Liver (tissue), 9 donors: Measurements from ENCODE around the gene RASSF7. TPM values are rescaled to one million over a fixed set of nuclear protein-coding genes. Genes with fewer than 3 reads are reported as not detected.

Experiments used
- DNase-seq: peaks from one replicate; pipeline ENCODE4 v3.0.0-alpha.2; 2017; ENCODE audit warnings: low spot score
- H3K27ac ChIP-seq, 2 donors: one replicate each; pipeline ENCODE4 v1.7.0; 2013; ENCODE audit warnings: inconsistent platforms in 2 of 2, low read length in 2 of 2, control low read depth in 1 of 2, low read depth in 1 of 2, mild to moderate bottlenecking in 1 of 2
- H3K27me3 ChIP-seq, 4 donors: one replicate each; pipeline versions ENCODE4 v1.6.1 to v1.7.0; 2013; ENCODE audit warnings: low read length in 3 of 4, inconsistent platforms in 1 of 4, mild to moderate bottlenecking in 1 of 4, moderate library complexity in 1 of 4; ENCODE audit not compliant: control insufficient read depth in 4 of 4, insufficient read depth in 4 of 4
- H3K36me3 ChIP-seq, 4 donors: one replicate each; pipeline versions ENCODE4 v1.6.1 to v1.7.0; 2013; ENCODE audit warnings: low read length in 3 of 4, mild to moderate bottlenecking in 3 of 4, low read depth in 1 of 4, moderate library complexity in 1 of 4; ENCODE audit not compliant: control insufficient read depth in 4 of 4, insufficient read depth in 3 of 4
- H3K4me1 ChIP-seq, 4 donors: one replicate each; pipeline versions ENCODE4 v1.6.1 to v1.7.0; 2013; ENCODE audit warnings: low read length in 3 of 4, mild to moderate bottlenecking in 3 of 4, moderate library complexity in 1 of 4; ENCODE audit not compliant: control insufficient read depth in 4 of 4, insufficient read depth in 4 of 4
- H3K4me3 ChIP-seq, 3 donors: one replicate each; pipeline versions ENCODE4 v1.6.1 to v1.7.0; 2013; ENCODE audit warnings: low read length in 3 of 3, control low read depth in 1 of 3, low read depth in 1 of 3, mild to moderate bottlenecking in 1 of 3
- H3K9ac ChIP-seq, 2 donors: one replicate each; pipeline ENCODE4 v1.7.0; 2013; ENCODE audit warnings: low read length in 2 of 2, mild to moderate bottlenecking in 2 of 2, moderate library complexity in 2 of 2, control low read depth in 1 of 2, low read depth in 1 of 2
- H3K9me3 ChIP-seq, 4 donors: one replicate each; pipeline versions ENCODE4 v1.6.1 to v1.7.0; 2013; ENCODE audit warnings: low read length in 3 of 4; ENCODE audit not compliant: control insufficient read depth in 4 of 4
- EGR1 ChIP-seq, 2 donors: IDR thresholded peaks; 2 replicates each; pipeline ENCODE4 v1.6.1; 2016 to 2018; ENCODE audit warnings: antibody characterized with exemption in 2 of 2, low read depth in 2 of 2
- FOXA1 ChIP-seq: IDR thresholded peaks from 2 replicates; pipeline ENCODE4 v1.6.1; 2016; ENCODE audit warnings: antibody characterized with exemption
- FOXA2 ChIP-seq: IDR thresholded peaks from 2 replicates; pipeline ENCODE4 v1.6.1; 2016; ENCODE audit warnings: antibody characterized with exemption
- GABPA ChIP-seq, 2 donors: IDR thresholded peaks in 1 of 2; conservative IDR thresholded peaks in 1 of 2; 2 replicates each; pipeline ENCODE4 v1.6.1; 2016; ENCODE audit warnings: antibody characterized with exemption in 2 of 2, mild to moderate bottlenecking in 1 of 2, moderate library complexity in 1 of 2
- HNF4A ChIP-seq, 2 donors: conservative IDR thresholded peaks; 2 replicates each; pipeline ENCODE4 v1.6.1; 2016; ENCODE audit warnings: antibody characterized with exemption in 2 of 2, mild to moderate bottlenecking in 2 of 2
- HNF4G ChIP-seq: IDR thresholded peaks from 2 replicates; pipeline ENCODE4 v1.6.1; 2016; ENCODE audit warnings: antibody characterized with exemption
- JUND ChIP-seq, 2 donors: IDR thresholded peaks; 2 replicates each; pipeline ENCODE4 v1.6.1; 2016; ENCODE audit warnings: antibody characterized with exemption in 2 of 2
- NR2F2 ChIP-seq: IDR thresholded peaks from 2 replicates; pipeline ENCODE4 v1.6.1; 2016; ENCODE audit warnings: antibody characterized with exemption
- RAD21 ChIP-seq, 2 donors: IDR thresholded peaks; 2 replicates each; pipeline ENCODE4 v1.6.1; 2016; ENCODE audit warnings: antibody characterized with exemption in 2 of 2, mild to moderate bottlenecking in 2 of 2
- RXRA ChIP-seq, 2 donors: IDR thresholded peaks; 2 replicates each; pipeline ENCODE4 v1.6.1; 2017 to 2018; ENCODE audit warnings: antibody characterized with exemption in 2 of 2, mild to moderate bottlenecking in 1 of 2
- SP1 ChIP-seq: IDR thresholded peaks from 2 replicates; pipeline ENCODE4 v1.6.1; 2018; ENCODE audit warnings: antibody characterized with exemption, mild to moderate bottlenecking
- TAF1 ChIP-seq: conservative IDR thresholded peaks from 2 replicates; pipeline ENCODE4 v1.6.1; 2016; ENCODE audit warnings: antibody characterized with exemption, mild to moderate bottlenecking
- YY1 ChIP-seq: IDR thresholded peaks from 2 replicates; pipeline ENCODE4 v1.6.1; 2016; ENCODE audit warnings: antibody characterized with exemption, mild to moderate bottlenecking
- WGBS: extraction: QIAGEN DNeasy Blood & Tissue Kit; methylation state at CpG from one replicate; pipeline ENCODE4 v1.1.7; 2013; 5-methylcytosine and 5-hydroxymethylcytosine counted together
- polyA plus RNA-seq, 2 donors: library from polyadenylated mRNA; stranded (reverse) in 1 of 2; unstranded in 1 of 2; fragments of 200-250 nt in 1 of 2; fragments of >200 nt in 1 of 2; fragmentation: Nextera tagmentation in 1 of 2; extraction: Ambion mirVana in 1 of 2; gene quantifications; one replicate each; pipeline versions ENCODE4 v1.2.1 to v1.2.3, GENCODE V29; 2013 to 2015
- total RNA-seq, 2 donors: library from RNA; depleted of rRNA; stranded (reverse); fragments of >200 nt; gene quantifications; one replicate each; pipeline ENCODE4 v1.2.3, GENCODE V29; 2014
- TF ChIP-seq, protein P1 (sequence below): IDR thresholded peaks from 2 replicates; pipeline ENCODE4 v1.6.1; 2016; ENCODE audit warnings: antibody characterized with exemption
- TF ChIP-seq, protein P2 (sequence below): fragments of 150-350 bp; IDR thresholded peaks from 2 replicates; pipeline ENCODE4 v1.5.1; 2017; ENCODE audit warnings: improper control_type of control experiment, low read depth, low read length; ENCODE audit not compliant: missing input control
- TF ChIP-seq, protein P3 (sequence below): IDR thresholded peaks from 2 replicates; pipeline ENCODE4 v1.6.1; 2016; ENCODE audit warnings: antibody characterized with exemption
- TF ChIP-seq, protein P4 (sequence below): IDR thresholded peaks from 2 replicates; pipeline ENCODE4 v1.6.1; 2016; ENCODE audit warnings: antibody characterized with exemption
- TF ChIP-seq, protein P5 (sequence below): IDR thresholded peaks from 2 replicates; pipeline ENCODE4 v1.6.1; 2016; ENCODE audit warnings: antibody characterized with exemption, mild to moderate bottlenecking
- donor health status: healthy.
- donor health status: healthy.
- donor health status: healthy.
- donor health status: healthy.
- donor health status: healthy.

The RASSF7 gene
- total and polyA plus RNA-seq, 4 donors = 11.5 to 50.4 (median 36.9) TPM

DNA sequence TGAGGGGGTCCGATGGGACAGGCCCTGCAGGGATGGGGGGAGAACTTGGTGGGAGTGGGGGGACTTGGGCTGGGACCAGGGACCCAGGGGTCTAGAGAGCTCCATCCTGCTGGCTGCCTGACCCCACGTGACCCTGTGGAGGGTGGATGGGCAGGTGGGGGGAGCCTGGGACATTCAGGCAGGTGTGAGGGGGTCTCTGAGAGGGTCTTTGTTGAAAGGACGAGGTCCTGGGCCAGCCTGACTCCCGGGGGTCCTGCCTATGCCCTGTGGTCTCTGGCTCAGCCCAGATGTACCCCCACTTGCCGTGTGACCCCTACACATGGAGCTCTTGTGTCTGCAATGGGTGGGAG, 16.0 kb upstream of the RASSF7 start:
- Histone ChIP-seq H3K9me3 (no peaks in the 10 kb centered on the region), H3K27ac (no peak overlapping the region), H3K27me3 (no peaks in the 10 kb centered on the region), H3K36me3 (peaks cover 0 to 1% (median 0%) of the 10 kb centered on the region in 4 donors), H3K4me3 (no peak overlapping the region), H3K9ac (no peak overlapping the region), H3K4me1 (no peaks in the 10 kb centered on the region)
- DNase-seq = no peak
- 86% methylated on average over 5 of the region's 5 CpGs for WGBS
- TF ChIP-seq EGR1 (IDR thresholded peaks at IDR 0.05; ENCODE audit: low read depth in 2 of 2) = no peak
- no peak for TF ChIP-seq FOXA1
- TF ChIP-seq JUND (IDR thresholded peaks at IDR 0.05) = no peak
- no peak for TF ChIP-seq HNF4A (conservative IDR thresholded peaks at IDR 0.05)
- TF ChIP-seq, protein P1, sequence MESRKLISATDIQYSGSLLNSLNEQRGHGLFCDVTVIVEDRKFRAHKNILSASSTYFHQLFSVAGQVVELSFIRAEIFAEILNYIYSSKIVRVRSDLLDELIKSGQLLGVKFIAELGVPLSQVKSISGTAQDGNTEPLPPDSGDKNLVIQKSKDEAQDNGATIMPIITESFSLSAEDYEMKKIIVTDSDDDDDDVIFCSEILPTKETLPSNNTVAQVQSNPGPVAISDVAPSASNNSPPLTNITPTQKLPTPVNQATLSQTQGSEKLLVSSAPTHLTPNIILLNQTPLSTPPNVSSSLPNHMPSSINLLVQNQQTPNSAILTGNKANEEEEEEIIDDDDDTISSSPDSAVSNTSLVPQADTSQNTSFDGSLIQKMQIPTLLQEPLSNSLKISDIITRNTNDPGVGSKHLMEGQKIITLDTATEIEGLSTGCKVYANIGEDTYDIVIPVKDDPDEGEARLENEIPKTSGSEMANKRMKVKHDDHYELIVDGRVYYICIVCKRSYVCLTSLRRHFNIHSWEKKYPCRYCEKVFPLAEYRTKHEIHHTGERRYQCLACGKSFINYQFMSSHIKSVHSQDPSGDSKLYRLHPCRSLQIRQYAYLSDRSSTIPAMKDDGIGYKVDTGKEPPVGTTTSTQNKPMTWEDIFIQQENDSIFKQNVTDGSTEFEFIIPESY = no peak
- no peak for TF ChIP-seq YY1
- no peak for TF ChIP-seq SP1
- no peak for TF ChIP-seq TAF1
- no peak for TF ChIP-seq FOXA2

- no peak for TF ChIP-seq RAD21 (IDR thresholded peaks at IDR 0.05)
- TF ChIP-seq TAF1 = no peak
- TF ChIP-seq FOXA1 = no peak
- TF ChIP-seq RXRA (IDR thresholded peaks at IDR 0.05) = no peak
- TF ChIP-seq, protein P2, sequence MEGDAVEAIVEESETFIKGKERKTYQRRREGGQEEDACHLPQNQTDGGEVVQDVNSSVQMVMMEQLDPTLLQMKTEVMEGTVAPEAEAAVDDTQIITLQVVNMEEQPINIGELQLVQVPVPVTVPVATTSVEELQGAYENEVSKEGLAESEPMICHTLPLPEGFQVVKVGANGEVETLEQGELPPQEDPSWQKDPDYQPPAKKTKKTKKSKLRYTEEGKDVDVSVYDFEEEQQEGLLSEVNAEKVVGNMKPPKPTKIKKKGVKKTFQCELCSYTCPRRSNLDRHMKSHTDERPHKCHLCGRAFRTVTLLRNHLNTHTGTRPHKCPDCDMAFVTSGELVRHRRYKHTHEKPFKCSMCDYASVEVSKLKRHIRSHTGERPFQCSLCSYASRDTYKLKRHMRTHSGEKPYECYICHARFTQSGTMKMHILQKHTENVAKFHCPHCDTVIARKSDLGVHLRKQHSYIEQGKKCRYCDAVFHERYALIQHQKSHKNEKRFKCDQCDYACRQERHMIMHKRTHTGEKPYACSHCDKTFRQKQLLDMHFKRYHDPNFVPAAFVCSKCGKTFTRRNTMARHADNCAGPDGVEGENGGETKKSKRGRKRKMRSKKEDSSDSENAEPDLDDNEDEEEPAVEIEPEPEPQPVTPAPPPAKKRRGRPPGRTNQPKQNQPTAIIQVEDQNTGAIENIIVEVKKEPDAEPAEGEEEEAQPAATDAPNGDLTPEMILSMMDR = no peak
- TF ChIP-seq, protein P3, sequence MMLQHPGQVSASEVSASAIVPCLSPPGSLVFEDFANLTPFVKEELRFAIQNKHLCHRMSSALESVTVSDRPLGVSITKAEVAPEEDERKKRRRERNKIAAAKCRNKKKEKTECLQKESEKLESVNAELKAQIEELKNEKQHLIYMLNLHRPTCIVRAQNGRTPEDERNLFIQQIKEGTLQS = no peak
- no peak for TF ChIP-seq FOXA2
- no peak for TF ChIP-seq GABPA (IDR thresholded peaks at IDR 0.05 in 1 of 2, conservative IDR thresholded peaks at IDR 0.05 in 1 of 2)
- no peak for TF ChIP-seq HNF4G
- TF ChIP-seq, protein P4, sequence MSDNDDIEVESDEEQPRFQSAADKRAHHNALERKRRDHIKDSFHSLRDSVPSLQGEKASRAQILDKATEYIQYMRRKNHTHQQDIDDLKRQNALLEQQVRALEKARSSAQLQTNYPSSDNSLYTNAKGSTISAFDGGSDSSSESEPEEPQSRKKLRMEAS = no peak
- no peak for TF ChIP-seq YY1
- TF ChIP-seq HNF4A (conservative IDR thresholded peaks at IDR 0.05) = no peak
- no peak for TF ChIP-seq NR2F2
- TF ChIP-seq, protein P5, sequence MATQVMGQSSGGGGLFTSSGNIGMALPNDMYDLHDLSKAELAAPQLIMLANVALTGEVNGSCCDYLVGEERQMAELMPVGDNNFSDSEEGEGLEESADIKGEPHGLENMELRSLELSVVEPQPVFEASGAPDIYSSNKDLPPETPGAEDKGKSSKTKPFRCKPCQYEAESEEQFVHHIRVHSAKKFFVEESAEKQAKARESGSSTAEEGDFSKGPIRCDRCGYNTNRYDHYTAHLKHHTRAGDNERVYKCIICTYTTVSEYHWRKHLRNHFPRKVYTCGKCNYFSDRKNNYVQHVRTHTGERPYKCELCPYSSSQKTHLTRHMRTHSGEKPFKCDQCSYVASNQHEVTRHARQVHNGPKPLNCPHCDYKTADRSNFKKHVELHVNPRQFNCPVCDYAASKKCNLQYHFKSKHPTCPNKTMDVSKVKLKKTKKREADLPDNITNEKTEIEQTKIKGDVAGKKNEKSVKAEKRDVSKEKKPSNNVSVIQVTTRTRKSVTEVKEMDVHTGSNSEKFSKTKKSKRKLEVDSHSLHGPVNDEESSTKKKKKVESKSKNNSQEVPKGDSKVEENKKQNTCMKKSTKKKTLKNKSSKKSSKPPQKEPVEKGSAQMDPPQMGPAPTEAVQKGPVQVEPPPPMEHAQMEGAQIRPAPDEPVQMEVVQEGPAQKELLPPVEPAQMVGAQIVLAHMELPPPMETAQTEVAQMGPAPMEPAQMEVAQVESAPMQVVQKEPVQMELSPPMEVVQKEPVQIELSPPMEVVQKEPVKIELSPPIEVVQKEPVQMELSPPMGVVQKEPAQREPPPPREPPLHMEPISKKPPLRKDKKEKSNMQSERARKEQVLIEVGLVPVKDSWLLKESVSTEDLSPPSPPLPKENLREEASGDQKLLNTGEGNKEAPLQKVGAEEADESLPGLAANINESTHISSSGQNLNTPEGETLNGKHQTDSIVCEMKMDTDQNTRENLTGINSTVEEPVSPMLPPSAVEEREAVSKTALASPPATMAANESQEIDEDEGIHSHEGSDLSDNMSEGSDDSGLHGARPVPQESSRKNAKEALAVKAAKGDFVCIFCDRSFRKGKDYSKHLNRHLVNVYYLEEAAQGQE = no peak
- Histone ChIP-seq H3K27me3 (no peaks in the 10 kb centered on the region), H3K4me1 (no peaks in the 10 kb centered on the region), H3K36me3 (peaks cover 0 to 1% (median 0%) of the 10 kb centered on the region in 4 donors), H3K4me3 (no peak overlapping the region), H3K9me3 (no peaks in the 10 kb centered on the region), H3K27ac (no peak overlapping the region), H3K9ac (no peak overlapping the region)
- no peak for DNase-seq
- 92% methylated on average over 11 of the region's 11 CpGs for WGBS
These were observed 15.6 kb upstream of the RASSF7 start for GRCh38 chr11:545171-545570.
